Mucosa of stomach (tissue), 1 donor: ENCODE data around the gene SPRR1B.
"Not testable (repeated sequence)": the region's sequence is repeated elsewhere in the genome, so short reads cannot be mapped to it uniquely, and the experiment has no call there.

Experiments used
- H3K27me3 ChIP-seq: one replicate; pipeline ENCODE4 v1.7.0; 2013; ENCODE audit warnings: mild to moderate bottlenecking, low read length; ENCODE audit not compliant: control insufficient read depth, insufficient read depth
- H3K36me3 ChIP-seq: one replicate; pipeline ENCODE4 v1.7.0; 2013; ENCODE audit warnings: low read length; ENCODE audit not compliant: control insufficient read depth, insufficient read depth
- H3K4me1 ChIP-seq: one replicate; pipeline ENCODE4 v1.7.0; 2013; ENCODE audit warnings: mild to moderate bottlenecking, low read length; ENCODE audit not compliant: control insufficient read depth, insufficient read depth
- H3K4me3 ChIP-seq: one replicate; pipeline ENCODE4 v1.7.0; 2013; ENCODE audit warnings: low read length
- H3K9ac ChIP-seq: one replicate; pipeline ENCODE4 v1.7.0; 2013; ENCODE audit warnings: mild to moderate bottlenecking, low read length, moderate library complexity
- H3K9me3 ChIP-seq: one replicate; pipeline ENCODE4 v1.7.0; 2013; ENCODE audit warnings: mild to moderate bottlenecking, low read length, moderate library complexity; ENCODE audit not compliant: control insufficient read depth
- donor health status: Pancreatic carcinoma.

The SPRR1B gene

GRCh38 chr1:153049211-153049610 is 18.2 kb downstream of the SPRR1B start:
- no peak overlapping the region for H3K9ac ChIP-seq
- no peaks in the 10 kb centered on the region for H3K27me3 ChIP-seq
- no peaks in the 10 kb centered on the region for H3K9me3 ChIP-seq
- no peak overlapping the region for H3K4me3 ChIP-seq
- H3K4me1 ChIP-seq, result no peaks in the 10 kb centered on the region
- H3K36me3 ChIP-seq, result no peaks in the 10 kb centered on the region

GRCh38 chr1:153056111-153056510 is 25.1 kb downstream of the SPRR1B start:
- H3K27me3 ChIP-seq, H3K4me1 ChIP-seq, H3K4me3 ChIP-seq, H3K9ac ChIP-seq, H3K36me3 ChIP-seq, H3K9me3 ChIP-seq: not testable (repeated sequence)

- Histone ChIP-seq H3K9ac (no peak within 1 kb of the TSS), H3K9me3 (no peaks in the 10 kb centered on the region), H3K27me3 (no peaks in the 10 kb centered on the region), H3K36me3 (no peaks in the 10 kb centered on the region), H3K4me3 (no peak within 1 kb of the TSS), H3K4me1 (no peaks in the 10 kb centered on the region)
Observed at GRCh38 chr1:153057375-153057774, 26.4 kb downstream of the SPRR1B start, which contains the start of gene SPRR2A. Gene SPRR2A (minus strand): TSS chr1:153057512. CDS start chr1:153056735, 777 bp downstream.

- Histone ChIP-seq H3K27me3 (no peaks in the 10 kb centered on the region), H3K4me3 (no peak overlapping the region), H3K4me1 (no peaks in the 10 kb centered on the region), H3K9ac (no peak overlapping the region), H3K36me3 (no peaks in the 10 kb centered on the region), H3K9me3 (no peaks in the 10 kb centered on the region)
Observed at GRCh38 chr1:153058154-153058553, 27.2 kb downstream of the SPRR1B start.

- Histone ChIP-seq H3K4me3 (no peak overlapping the region), H3K9ac (no peak overlapping the region), H3K27me3 (no peaks in the 10 kb centered on the region), H3K9me3 (no peaks in the 10 kb centered on the region), H3K4me1 (no peaks in the 10 kb centered on the region), H3K36me3 (no peaks in the 10 kb centered on the region)
Observed at GRCh38 chr1:153058826-153059784, 28.1 kb downstream of the SPRR1B start.

- no peak overlapping the region for H3K4me3 ChIP-seq
- H3K9me3 ChIP-seq, result no peaks in the 10 kb centered on the region
- H3K9ac ChIP-seq, result no peak overlapping the region
- H3K27me3 ChIP-seq, result no peaks in the 10 kb centered on the region
- H3K36me3 ChIP-seq, result no peaks in the 10 kb centered on the region
- H3K4me1 ChIP-seq, result no peaks in the 10 kb centered on the region
Observed at GRCh38 chr1:153070243-153070642, 39.2 kb downstream of the SPRR1B start.

GRCh38 chr1:153071511-153071910 is 40.5 kb downstream of the SPRR1B start, which contains the start of gene SPRR2B:
Gene SPRR2B (minus strand): TSS chr1:153071611. CDS start chr1:153070839, 772 bp downstream.
- no peaks in the 10 kb centered on the region for H3K36me3 ChIP-seq
- no peaks in the 10 kb centered on the region for H3K4me1 ChIP-seq
- no peak within 1 kb of the TSS for H3K9ac ChIP-seq
- no peaks in the 10 kb centered on the region for H3K9me3 ChIP-seq
- H3K4me3 ChIP-seq, result no peak within 1 kb of the TSS
- no peaks in the 10 kb centered on the region for H3K27me3 ChIP-seq

- Histone ChIP-seq H3K9me3 (no peaks in the 10 kb centered on the region), H3K36me3 (no peaks in the 10 kb centered on the region), H3K27me3 (no peaks in the 10 kb centered on the region), H3K9ac (no peak overlapping the region), H3K4me3 (no peak overlapping the region), H3K4me1 (no peaks in the 10 kb centered on the region)
Observed at GRCh38 chr1:153072806-153073726, 42.1 kb downstream of the SPRR1B start.

- Histone ChIP-seq H3K9ac (no peak overlapping the region), H3K9me3 (no peaks in the 10 kb centered on the region), H3K4me3 (no peak overlapping the region), H3K36me3 (no peaks in the 10 kb centered on the region), H3K27me3 (no peaks in the 10 kb centered on the region), H3K4me1 (no peaks in the 10 kb centered on the region)
Observed at GRCh38 chr1:153081736-153082135, 50.7 kb downstream of the SPRR1B start.
